Cerebellar cortex (tissue), 1 donor: Measurements from ENCODE around the gene FAM107B.

Source experiments
- DNase-seq: peaks from one replicate; pipeline ENCODE4 v3.0.0-alpha.2; 2015; ENCODE audit warnings: low spot score

The FAM107B gene

DNA sequence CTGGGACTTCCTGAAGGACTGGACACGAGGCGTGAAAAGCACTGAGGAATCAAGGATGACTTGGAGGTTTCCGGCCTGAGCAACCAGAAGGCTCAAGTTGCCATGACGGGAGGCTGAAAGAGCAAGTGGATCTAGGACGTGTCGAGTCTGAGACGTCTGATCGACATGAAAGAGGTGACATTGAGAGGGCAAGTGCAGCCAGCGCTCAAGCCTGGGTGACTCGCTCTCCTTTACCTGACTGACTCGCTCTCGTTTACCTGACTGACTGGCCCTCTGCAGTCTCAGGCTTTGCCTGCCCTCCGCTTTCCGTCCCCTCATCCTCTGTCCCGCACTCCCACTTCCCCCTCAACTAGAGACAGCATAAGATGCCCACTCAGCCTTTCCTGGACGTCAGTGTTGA, 241.4 kb downstream of the FAM107B start:
- no peak for DNase-seq

DNA sequence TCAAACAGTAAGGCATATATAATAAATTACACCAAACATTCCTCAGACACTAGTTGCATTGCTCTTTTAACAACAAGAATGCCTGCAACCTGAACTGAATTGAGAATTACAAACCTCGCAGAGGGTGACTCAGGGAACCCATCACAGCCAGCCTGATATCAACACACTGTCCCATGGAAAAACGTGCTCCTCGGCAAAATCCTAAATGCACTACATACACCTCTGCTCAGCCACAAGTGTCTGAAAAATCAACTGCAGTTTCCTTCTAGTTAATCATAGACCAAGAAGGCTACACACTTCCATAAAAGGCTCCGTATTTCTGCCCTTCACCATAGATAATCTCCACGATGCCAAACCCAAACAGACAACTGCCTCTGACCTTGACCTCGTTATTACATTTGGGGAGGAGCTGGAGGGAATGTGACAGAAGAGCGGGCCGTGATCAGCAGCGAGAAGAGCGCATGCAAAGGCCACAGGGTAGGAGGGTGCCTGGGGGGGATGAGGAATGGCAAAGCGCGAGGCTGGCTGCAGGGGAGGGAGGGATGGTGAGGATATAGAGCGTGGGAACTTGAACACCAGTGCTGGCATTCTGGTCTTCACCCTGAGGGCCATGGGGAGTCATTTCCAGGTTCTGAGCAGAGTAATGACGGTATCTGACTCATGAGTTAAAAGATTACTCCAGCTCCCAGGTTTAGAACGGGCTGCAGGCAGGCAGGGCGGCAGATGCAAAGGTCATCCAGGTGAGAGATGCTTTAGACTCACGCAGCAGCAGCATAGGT, 242.0 kb downstream of the FAM107B start:
- DNase-seq = no peak

DNA sequence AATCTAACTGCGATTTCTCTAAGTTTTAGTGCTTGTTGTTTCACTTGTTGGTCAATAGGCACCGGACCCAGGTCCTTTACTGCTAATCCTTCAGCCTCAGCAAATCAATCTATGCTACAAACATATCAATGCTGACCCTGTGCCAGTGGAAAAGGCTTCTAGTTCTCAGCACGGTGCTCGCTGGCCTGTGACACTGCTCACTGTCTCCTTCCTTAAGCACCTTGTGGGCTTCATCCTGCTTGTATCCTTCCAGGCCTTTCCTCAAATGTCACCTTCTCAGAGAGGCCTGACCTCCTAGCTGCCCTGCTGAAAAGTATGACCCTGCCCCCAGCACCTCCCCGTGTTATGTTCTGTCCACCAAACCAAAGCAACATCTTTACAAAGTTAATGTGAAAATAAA, 242.7 kb downstream of the FAM107B start:
- DNase-seq = no peak

DNA sequence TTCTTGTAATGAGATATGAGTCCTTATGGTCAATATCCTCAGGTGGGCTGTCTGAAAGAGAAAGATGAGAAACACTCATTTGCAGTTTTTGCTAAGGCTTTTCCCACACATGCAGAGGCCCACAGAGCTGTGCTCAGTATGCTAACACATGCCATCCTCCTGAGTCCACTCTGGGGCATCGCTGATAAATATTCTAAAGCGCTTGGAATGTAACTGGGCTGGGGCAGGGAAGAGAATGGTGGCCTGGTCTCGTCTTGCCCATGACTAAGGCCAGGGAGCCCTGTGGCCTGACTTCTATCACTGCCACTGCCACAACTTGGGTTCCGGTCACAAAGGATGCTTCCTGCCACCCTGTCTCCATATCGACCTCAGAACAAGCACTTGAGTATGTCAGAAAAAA, 244.2 kb downstream of the FAM107B start:
- DNase-seq = no peak

DNA sequence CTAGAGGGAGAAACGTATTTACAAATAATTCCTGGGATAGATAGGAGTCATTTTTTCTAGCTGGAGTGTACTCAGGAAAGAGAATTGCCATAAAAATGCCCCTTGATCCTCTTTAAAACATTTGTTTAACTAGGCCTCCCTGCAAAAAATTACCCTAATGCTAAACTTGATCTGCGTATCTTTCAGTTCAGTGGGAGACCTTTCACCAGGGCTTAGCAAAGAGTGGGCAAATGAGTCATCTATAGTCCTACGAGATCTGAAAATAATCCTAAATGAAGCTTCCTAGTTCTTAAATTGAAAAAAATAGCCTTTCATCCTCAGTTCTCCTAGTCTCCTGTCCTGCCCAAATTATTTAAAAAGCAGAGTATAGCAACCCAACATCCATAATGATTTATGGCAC, 245.3 kb downstream of the FAM107B start:
- no peak for DNase-seq

DNA sequence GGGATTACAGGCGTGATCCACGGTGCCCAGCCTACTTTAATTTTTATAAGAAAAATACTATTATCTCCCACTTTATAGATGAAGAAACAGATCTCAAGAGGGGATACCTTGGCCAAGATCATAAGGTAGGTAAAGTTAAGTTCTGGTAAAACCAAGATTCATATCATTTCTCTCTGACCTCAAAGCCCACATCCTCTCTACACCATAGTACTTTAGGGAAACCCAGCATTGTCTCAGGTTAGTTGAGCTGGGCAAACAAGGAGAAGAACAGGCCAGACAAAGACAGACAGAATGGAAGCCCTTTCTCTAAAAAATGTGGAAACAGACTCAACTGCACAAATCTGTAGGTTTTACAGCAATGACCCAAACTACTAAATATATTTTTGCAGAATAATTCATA, 246.2 kb downstream of the FAM107B start:
- no peak for DNase-seq

DNA sequence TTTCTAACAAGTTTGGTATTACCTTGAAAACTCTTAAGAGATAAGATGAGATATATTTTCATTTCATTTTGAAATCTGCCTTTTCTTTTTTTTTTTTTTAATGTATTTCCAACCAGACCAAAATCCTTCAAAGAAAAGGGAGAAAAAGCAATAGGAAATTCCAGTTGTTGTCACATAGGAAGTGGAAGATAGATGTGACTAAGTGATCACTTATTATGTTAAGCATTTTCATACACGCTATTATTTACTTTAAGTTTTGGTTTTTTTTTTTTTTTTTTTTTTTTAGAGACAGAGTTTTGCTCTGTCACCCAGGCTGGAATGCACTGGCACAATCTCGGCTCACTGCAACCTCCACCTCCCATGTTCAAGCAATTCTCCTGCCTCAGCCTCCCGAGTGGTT, 246.8 kb downstream of the FAM107B start:
- DNase-seq = no peak

DNA sequence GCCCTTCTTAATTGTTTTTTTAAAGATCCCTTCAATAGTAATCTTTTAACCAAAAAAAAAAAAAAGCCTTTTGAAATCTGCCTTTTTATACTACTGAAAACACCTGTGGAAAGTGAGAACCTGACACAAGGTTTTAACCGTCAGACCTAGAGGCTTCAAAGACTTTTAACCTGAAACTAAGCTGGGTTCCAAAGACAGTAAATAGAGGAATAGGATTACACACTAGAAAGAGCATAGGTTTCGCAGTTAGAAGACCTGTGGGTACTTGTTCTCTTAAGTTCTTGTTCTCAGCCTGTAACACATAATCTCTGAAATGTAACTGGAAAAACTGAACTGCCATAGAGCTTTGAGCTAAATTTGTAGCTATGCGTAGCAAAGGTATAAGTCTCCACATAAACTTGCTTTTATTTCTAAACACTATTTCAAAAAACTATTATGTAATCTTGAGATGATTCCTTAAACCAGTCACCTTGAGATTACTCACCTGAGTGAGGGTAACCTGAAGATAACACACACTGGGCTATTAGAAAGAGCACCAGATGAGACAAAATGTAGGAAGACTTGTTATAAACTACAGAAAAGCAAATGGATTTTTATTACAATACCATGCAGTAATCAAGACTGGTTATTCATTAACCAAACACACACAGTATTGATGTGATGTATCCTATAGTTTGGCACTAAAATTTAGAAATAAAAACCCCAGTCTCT, 247.4 kb downstream of the FAM107B start:
- no peak for DNase-seq

DNA sequence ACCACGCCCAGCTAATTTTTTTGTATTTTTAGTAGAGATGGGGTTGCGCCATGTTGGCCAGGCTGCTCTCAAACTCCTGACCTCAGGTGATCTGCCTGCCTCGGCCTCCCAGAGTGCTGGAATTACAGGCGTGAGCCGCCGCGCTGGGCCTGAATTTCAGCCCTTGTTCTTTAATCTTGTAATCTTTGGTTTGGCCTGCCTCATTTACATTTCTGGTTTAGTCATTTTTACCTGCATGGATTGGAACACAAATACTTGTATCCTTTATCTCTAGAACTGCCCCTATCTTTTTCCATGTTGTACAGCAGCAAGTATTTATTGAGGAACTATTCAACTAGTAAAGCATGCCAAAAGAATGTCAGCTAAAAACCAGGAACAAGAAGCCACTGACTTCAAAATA, 248.4 kb downstream of the FAM107B start:
- DNase-seq = no peak

DNA sequence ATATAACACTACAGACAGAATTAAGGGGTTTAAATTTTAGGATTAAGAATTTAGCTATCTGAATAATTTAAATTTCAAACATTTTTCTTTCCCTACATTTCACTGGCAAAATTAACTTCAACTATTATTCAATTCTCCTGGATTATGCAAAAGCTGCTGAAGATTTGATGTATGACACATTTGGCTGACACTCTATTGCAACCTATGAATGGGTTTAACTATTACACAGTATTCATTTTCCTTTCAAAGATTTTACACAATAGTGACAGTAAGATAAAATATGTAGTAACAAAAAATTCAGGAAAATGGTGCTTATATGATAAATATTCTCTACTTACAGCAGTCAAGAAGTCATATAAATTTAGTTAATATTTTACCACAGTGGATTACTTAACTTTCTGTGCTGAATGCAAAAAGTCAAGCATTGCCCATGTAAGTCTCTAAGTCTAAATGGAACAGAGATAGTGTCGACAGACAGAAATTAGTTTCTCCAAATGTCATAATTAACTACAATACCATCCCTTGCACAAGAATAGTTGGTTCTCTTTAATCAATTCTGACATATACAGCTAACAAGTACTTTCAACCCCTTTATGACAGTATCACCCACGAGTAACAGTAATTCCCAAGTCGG, 249.9 kb downstream of the FAM107B start:
- DNase-seq = no peak

DNA sequence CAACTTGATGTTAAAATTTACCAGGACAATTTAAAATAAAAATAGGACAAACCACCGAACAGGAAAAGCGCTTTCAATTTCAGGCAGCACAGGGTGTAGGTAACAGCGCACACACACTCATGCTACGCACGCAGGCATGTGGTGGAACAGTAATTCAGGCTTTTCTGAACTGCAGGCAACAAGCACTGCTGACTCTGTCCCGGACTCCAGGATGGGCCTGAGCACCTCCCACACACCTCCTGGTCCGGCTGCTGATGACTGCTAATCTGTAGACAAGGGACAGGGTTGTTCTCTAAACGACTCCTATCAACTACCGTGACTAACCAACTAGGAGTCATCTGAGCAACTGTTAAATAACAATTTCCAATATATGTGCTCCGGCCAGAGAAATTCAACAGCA, 251.4 kb downstream of the FAM107B start:
- no peak for DNase-seq

DNA sequence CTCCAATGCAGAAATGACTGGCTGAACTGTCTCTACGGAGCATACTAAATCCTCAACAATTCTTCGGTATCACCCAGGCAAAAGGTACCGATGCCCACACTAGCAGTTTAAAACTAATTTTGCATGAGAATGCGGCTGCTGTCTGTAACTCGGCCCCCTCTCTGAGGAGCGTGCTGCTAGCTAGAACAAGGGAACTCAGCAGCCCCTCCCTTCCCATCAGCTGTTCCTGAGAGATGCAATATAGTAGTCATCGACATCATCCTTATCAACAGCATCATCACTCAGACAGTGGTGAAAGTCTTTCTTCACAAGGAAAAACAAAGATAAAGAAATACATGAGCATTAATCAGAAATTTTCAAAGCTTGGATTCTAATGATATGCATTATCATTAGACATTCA, 254.9 kb downstream of the FAM107B start:
- no peak for DNase-seq

DNA sequence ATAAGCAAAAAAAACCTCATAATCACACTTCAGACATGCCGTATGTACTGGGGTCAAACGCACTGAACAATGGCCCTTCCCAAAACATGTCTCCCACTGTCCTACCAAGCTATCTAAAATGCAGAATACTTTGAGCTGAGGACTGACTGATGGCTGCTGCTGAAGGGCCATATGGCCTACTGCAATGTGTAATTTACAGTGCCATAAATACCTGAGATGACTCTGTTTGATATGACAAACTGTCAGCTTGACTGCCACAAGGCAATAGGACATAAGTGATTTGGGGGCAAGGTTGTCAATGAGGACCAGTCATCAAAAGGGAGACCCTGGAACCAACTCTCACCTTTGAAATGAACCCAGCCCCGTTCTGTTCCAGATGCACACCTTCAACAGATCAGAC, 256.5 kb downstream of the FAM107B start:
- DNase-seq = no peak

DNA sequence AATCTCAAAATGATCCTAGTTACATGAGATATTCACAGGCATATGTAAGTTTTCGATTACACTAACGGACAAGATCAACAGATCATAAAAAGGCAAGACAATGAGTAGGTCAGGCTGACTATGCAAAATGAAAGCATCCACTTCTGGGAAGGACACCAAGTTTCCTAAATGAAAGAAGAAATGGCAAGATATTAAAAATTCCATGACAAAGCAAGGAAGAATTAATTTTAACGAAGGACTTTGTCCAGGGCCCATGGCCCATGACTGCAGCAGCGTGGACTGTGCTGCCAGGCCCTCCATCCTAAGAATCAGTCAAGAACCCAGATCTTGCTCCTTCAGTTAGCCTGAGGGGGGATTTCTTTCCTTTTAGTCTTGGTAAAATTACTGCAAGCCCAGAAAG, 261.6 kb downstream of the FAM107B start:
- DNase-seq = no peak

DNA sequence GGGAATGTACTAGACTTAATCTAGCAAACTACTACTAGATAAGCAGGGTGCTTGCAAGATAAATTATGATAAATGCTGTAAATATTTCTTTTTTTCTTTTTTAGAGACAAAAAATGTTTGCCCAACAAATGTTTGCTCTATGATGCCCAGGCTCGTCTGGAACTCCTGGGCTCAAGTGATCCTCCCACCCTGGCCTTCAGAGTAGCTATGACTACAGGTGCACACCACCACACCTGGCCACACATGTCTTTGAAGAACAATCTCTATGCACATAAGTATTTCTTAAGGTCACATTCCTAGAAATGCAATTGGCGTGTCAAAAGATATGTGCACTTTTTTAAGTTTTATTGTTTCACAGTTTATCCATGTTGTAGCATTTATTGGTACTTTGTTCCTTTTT, 264.4 kb downstream of the FAM107B start:
- no peak for DNase-seq

DNA sequence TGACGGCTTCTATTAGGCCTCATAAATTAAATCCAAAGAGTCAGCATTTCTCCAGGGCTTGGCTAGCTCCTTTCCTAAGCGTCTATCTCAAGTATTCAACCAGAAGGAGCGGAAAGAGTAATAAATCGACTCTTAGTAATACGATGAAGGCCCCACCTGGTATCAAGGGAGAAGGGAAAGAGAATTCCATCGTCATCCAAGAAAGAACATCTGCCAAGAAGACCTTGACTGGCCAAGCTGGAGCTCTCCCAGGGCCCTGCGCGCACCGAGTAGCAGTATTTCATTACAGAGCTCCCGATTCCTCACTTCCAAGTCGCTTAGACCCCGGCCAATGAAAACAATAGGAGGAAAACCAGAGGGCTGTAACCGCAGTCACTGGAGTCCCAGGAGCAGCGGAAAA, 266.0 kb downstream of the FAM107B start:
- no peak for DNase-seq

DNA sequence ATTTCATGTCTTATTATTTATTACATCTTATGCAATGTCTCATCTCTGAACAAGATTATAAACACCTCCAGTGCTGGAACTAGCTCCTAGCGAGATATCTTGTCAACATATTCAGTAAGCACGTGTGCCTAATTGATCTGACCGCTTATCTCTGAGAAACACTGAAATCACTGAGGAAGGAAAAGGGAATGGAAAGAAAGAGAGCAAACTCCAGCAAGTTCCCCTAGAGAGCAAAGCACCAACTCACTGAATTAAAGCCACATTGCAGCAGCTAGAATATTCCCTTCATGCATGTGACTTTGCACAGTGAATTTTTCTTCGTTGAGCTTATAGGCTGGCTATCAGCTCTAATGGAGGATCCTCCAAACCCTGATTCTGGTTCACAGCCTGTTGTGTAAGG, 266.9 kb downstream of the FAM107B start:
- no peak for DNase-seq

DNA sequence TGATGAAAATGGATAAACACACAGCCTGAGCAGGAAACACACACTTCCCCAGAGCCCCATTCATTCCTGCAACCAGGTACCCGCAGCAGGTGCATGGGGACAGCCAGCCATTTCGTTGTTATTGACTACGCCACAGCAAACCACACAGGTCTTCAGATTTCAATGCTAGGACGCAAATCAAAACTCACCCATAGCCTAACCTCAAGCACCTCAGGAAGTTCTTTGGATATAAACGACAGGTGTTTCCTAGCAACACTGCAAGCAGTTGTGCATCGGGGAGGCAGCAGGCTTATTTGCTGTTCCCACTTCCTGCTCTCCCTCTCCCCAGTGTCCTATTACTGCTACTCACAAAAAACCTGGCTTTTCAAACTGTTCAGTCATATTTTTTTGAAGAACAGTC, 267.5 kb downstream of the FAM107B start:
- DNase-seq = no peak

DNA sequence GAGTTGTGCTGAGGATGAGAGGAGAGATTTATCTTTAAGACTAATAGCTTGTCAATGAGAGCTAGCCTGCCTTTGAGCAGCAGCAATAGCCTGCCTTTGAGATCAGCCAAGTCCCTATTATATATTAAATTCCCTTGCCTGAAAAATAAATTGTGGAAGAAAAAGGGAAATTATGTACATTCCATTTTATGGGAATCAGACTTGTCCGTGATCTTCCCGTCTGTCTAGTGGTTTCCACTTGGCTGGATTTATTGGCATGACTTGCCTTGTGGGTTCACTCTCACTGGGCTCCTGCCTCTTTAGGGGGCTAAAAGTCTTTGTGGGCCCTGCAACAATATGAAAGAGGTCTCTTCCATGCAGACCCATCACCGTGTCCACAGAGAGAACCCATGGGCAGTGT, 272.3 kb downstream of the FAM107B start:
- DNase-seq = no peak

DNA sequence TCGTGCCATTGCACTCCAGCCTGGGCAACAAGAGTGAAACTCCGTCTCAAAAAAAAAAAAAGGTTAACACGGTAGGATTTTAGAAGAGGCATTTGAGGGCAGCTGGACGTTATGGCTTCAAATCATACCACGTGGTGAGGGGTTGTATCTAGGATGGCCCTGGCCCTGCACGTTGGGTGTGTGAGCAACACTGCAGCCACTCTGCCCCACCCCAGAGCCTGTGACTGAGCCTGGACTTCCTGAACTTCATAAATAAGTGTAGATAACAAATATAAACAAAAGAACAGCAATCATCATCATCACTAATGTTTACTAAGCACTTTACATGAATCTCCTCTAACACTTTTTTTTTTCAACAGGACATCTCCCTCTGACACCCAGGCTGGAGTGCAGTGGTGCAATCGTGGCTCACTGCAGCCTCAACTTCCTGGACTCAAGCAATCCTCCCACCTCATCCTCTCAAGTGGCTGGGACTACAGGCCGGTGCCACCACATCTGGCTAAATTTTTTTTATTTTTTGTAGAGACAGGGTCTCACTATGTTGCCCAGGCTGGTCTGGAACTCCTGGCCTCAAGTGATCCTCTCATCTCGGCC, 274.4 kb downstream of the FAM107B start:
- no peak for DNase-seq

DNA sequence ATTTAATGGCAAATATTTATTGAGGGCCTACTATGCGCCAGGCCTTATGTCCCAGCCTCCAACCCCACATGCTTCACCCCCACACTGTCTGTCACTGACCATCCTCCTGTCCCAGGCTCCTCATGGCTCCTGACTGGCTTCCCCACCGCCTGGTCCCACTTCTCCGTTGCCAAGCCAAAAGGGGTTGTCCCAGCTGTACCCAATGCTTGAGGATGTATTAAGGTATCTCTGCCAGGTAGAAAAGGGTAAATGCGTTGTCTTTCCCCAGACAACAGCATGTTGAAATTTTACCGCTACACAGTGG, 275.1 kb downstream of the FAM107B start:
- no peak for DNase-seq

DNA sequence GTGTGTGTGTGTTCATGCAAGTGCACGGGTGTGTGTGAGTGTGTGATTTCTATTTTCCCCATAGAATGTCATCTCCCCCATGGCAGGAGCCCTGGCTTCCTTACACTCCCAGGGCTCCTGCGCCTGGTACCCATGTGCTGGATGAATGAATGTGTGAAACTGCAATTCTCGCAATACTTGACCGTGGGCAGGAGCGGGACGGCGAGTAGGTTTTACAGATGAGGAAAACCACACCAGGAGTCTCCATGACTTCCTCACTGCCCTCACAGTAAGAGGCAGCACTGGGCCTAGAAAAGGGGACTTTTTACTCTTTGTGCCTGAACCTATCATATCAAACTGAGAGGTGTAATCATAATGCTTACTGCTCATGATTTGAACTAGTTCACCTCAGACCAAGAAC, 276.4 kb downstream of the FAM107B start:
- no peak for DNase-seq

DNA sequence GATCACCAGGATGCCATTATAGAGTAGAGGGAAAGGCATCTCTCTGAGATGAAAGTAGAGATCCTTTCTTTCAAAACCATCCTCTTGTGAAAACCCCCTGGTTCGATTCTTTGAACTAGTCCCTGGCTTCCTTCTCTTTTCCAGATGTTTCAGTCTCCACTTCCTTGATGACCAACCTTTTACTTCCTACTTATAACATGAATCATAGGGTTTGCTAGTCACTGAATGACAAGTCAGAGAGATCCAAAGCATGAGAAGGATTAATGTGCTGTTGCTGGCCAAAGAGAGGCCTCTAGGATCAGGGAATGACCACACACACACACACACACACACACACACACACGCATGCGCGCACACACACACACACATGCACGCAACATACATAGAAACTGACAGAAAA, 282.9 kb downstream of the FAM107B start:
- DNase-seq = no peak
